ENCODE data around the gene PARN. TPM values are rescaled to one million over a fixed set of nuclear protein-coding genes. Genes with fewer than 3 reads are reported as not detected.

Gene PARN
- total and polyA plus RNA-seq, 3 donors from 2014 or later, result 43.5 to 67.2 (median 47.6) TPM

DNA sequence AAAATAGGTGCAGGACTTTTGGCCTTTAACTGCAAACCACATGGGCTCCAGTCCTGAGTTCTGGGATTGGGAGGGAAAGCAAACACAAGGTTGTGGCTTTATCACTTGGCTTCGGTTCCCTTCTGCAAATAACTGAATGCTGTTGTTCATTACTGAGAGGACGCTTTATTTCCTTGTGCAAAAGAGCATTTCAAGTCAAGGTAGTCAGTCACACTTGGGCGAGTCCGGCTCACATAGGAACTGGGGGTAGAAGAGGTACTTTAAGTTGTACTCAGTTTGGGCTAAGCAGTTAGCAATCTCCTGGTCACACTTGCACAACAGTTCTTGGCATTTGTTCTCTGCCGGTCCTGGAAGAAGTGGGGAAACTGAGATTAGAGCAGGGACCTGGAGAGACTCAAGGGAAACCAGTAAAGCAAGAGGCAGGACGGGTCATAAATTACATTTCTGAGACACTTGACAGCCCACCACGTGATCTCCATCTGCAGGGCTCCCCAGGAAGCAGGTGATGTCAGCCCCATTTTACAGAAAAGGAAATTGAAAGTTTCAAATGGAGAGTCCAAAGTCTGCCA lies 42.4 kb upstream of the PARN start:
- DNase-seq, result no peak
- 65 to 72% methylated on average over 7 of the region's 7 CpGs for WGBS, 2 donors
- Histone ChIP-seq H3K36me3 (ENCODE audit: low read depth, missing control alignments) (no peaks in the 10 kb centered on the region), H3K4me3 (no peak overlapping the region), H3K4me1 (no peaks in the 10 kb centered on the region), H3K9me3 (no peaks in the 10 kb centered on the region), H3K27me3 (no peaks in the 10 kb centered on the region), H3K27ac (no peak overlapping the region)
- TF ChIP-seq, protein P1, sequence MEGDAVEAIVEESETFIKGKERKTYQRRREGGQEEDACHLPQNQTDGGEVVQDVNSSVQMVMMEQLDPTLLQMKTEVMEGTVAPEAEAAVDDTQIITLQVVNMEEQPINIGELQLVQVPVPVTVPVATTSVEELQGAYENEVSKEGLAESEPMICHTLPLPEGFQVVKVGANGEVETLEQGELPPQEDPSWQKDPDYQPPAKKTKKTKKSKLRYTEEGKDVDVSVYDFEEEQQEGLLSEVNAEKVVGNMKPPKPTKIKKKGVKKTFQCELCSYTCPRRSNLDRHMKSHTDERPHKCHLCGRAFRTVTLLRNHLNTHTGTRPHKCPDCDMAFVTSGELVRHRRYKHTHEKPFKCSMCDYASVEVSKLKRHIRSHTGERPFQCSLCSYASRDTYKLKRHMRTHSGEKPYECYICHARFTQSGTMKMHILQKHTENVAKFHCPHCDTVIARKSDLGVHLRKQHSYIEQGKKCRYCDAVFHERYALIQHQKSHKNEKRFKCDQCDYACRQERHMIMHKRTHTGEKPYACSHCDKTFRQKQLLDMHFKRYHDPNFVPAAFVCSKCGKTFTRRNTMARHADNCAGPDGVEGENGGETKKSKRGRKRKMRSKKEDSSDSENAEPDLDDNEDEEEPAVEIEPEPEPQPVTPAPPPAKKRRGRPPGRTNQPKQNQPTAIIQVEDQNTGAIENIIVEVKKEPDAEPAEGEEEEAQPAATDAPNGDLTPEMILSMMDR (IDR thresholded peaks at IDR 0.05), result no peak
- TF ChIP-seq POLR2A (IDR thresholded peaks at IDR 0.05), result no peak
- intact Hi-C loops (cut with DNase I; ENCODE audit: low total_unique reads), result no loop called here

DNA sequence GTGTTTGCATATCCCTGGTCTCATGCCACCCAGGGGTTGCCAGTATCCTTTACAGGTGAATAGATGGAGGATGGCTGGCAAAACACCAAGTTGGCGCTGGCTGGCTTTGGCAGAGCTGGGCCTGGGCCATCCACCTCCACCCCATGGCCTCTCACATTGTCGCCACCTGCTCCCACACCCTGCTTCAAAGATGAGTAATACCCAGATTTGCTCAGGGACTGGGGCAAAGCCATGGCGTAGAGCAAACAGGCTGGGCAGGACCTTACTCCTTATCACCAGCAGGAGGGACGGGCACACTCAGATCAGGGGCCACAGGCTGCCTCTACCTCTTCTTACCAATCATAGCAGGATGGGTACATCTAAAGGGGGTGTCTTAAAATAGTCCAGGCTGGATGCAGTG lies 39.7 kb upstream of the PARN start:
- peak; percentile 16 for DNase-seq
- H3K4me1 ChIP-seq, result no peaks in the 10 kb centered on the region
- TF ChIP-seq POLR2A (IDR thresholded peaks at IDR 0.05), result no peak
- TF ChIP-seq, protein P1 (IDR thresholded peaks at IDR 0.05), result no peak
- WGBS, 2 donors, result 93% methylated on average over 4 of the region's 4 CpGs
- H3K9me3 ChIP-seq, result no peaks in the 10 kb centered on the region
- H3K36me3 ChIP-seq (ENCODE audit: low read depth, missing control alignments), result no peaks in the 10 kb centered on the region
- intact Hi-C loops (cut with DNase I; ENCODE audit: low total_unique reads), result no loop called here
- H3K27ac ChIP-seq, result no peak overlapping the region
- no peaks in the 10 kb centered on the region for H3K27me3 ChIP-seq
- H3K4me3 ChIP-seq, result no peak overlapping the region

DNA sequence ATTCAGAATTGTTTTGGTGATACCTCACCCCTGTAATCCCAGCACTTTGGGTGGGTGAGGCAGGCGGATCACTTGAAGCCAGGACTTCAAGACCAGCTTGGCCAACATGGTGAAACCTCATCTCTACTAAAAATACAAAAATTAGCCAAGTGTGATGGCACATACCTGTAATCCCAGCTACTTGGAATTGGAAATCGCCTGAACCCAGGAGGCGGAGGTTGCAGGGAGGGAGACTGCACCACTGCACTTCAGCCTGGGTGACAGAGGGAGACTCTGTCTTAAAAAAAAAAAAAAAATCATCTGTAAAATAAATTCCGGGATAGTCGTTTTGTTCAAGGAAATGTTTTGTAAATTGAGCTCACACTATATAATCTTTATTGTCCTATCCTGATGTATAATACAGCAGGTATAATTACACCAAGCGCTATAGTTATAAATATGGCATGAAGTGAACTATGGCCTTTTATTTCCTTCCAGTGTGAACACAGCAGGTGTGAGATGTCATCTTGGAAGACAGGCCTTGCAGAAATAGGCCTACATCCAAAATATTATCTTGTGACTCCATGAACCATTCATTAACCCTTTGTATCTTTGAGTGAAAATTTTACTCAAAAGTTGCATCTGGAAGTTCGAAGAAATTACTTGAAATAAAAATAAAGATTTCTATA lies 38.6 kb upstream of the PARN start:
- Histone ChIP-seq H3K36me3 (ENCODE audit: low read depth, missing control alignments) (no peaks in the 10 kb centered on the region), H3K27ac (no peak overlapping the region), H3K9me3 (no peaks in the 10 kb centered on the region), H3K4me1 (no peaks in the 10 kb centered on the region), H3K27me3 (no peaks in the 10 kb centered on the region), H3K4me3 (no peak overlapping the region)
- WGBS, 2 donors, result 81 to 87% methylated on average over 7 of the region's 7 CpGs
- intact Hi-C loops (cut with DNase I; ENCODE audit: low total_unique reads), result no loop called here
- no peak for DNase-seq
- TF ChIP-seq, protein P1 (IDR thresholded peaks at IDR 0.05), result no peak

DNA sequence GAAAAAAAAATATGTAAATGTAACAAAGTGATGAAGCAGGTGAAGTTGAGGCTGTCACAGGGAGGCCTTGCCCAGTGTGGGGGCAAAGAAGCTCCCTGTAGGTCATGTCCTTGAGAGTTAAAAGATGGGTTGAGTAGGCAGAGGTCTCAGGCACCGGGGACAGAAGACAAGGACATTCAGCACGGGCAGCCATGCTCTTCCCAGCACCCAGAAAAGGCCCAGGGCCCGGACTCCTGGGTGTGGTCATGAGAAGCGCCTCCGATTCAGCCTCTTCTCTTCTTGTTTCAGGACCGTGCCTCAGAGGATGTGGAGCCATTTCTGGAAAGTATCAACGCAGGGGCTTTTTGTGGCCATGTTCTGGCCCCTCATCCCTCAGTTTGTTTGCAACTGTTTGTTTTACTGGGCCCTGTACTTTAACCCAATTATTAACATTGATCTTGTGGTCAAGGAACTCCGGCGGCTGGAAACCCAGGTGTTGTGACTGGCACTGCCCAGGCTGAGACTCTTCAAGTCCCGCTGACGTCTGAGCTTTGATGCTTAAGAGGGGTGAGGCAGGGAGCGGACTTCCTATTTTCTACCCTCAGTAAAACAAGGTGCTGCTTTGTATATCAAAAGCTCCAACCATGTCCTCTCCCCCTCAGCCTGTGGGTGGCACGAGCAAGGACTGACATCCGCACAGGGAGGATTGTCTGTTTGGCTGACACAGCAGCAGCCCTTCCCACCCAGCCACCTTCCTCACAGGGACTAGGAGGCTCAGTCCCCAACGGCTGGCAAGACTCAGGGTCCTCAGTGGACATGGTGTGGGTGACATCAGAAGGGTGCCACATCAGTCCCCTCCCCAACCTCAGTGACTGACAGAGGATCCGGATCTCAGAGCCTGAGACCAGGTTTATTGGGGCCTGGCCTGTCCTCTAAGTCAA lies 37.5 kb upstream of the PARN start:
- Histone ChIP-seq H3K27ac (no peak overlapping the region), H3K27me3 (no peaks in the 10 kb centered on the region), H3K36me3 (ENCODE audit: low read depth, missing control alignments) (no peaks in the 10 kb centered on the region), H3K4me1 (no peaks in the 10 kb centered on the region), H3K4me3 (no peak overlapping the region), H3K9me3 (no peaks in the 10 kb centered on the region)
- intact Hi-C loops (cut with DNase I; ENCODE audit: low total_unique reads), result no loop called here
- DNase-seq, result no peak
- TF ChIP-seq, protein P1 (IDR thresholded peaks at IDR 0.05), result no peak
- TF ChIP-seq POLR2A (IDR thresholded peaks at IDR 0.05), result no peak
- WGBS, 2 donors, result 80 to 82% methylated on average over 16 of the region's 16 CpGs
